Fibroblast of upper back skin (primary cell): Measurements from ENCODE around the gene GIGYF1.
A peak's percentile ranks its signal among the peaks of the same experiment; 100 is the strongest.

Experiments
- DNase-seq: peaks from one replicate; pipeline ENCODE4 v3.0.0-alpha.2; 2013

GIGYF1 gene

DNA sequence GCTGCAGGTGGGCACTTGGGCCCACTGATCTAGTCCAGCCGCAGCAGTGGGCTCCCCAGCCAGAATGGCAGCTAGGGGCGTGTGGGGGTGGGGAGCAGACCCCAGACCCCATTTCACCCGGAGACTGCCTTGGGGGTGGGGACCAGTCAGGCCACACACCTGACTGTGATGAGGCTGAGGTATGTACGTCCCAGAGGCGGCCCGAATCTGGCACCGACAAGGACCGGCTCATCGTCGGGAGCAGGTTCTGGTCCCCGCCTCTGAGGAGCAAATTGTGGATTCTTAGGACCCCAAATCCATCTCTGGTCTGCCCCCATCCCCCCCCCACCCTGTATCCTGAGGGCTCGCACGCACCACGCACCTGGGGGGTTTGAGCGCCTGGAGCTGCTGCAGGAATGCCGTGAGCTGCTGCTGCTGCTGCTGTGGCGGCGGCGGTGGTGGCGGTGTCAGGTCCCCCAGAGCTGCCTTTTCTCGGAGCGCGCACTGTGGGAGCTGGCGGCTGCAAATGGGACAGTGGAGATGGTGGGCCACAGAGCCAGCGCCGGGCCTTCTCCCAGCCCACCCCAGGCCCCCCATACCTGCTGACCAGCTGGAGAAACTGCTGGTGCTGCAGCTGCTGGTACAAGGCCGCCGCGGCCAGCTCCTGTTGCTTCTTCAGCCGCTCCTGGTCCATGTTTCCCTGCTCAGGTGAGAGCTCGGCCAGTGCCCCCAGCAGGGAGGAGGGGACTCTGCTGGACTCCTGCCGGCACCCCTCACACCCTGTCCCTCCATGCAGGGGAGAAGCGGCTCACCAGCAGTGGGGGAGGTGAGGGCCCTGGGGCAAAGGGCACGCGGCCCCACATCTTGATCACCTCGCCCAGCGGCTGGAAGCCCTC is 10.2 kb downstream of the GIGYF1 start:
- DNase-seq, result no peak

DNA sequence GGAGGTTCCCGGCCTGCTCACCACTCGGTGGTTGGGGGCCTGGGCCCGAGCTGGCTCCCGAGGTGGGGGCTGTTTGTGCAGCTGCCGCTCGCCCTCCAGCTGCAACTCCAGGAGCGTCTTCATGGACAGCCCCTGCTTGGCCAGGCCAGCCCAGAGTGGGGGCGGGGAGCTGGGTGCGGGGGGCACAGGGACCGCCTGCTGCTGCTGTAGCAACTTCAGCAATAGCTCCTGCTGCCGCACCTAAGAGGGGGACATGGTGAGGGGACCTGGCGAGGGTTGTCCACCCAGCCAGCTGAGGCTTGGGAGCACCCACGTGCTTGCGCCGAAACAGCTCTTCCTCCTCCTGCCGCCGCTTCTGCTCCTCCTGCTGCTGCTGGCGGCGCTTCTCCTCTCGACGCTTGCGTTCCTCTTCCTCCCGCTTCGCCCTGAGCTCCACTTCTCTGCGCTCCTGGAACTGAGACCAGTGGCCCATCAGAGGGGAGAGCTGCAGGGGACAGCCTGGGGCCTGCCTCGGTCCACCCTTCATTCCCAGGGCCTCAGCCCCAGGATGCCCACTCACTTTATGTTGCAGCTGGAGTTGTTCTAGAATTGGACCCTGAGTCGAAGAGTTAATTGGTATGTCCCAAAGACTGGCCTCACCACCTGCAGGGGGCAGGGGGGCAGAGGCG is 10.9 kb downstream of the GIGYF1 start:
- DNase-seq, result no peak

GRCh38 chr7:100682228-100682741 is 11.8 kb downstream of the GIGYF1 start:
- peak; percentile 37 for DNase-seq

DNA sequence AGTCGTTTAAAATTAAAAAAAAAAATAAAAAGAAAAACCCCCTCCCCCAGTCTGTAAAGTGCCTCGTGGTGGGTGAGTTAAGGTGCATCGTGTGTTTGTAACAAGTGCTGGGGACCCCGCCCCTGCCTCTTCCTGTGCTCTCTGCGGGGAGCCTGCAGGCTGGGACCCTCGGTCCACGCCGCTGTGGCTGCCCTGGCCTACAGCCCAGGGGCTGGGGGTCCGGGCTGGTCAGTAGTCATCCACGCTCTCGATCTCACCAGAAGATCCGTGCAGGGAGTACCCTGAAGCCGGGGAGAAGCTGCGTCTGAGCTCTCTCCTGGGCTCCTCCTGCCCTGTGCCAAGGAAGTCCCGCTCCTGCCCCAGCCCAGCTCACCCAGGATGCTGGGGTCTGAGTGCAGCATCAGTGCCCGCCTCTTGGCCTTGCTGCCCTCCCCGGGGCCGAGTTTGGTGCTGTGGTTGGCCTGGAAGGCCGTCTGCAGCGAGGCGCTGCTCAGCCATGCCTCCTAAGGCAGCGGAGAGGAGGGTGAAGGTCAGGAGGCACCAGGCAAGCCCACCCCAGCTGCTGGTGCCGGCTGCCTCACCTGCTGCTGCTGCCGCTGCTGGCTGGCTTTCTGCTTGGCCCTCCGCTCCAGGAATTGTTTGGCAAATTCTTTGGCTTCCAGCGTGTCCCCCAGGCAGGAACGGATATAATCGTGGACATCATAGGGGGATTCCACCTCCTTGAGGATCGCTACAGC is 12.4 kb downstream of the GIGYF1 start:
- DNase-seq, result no peak

GRCh38 chr7:100680576-100681271 is 13.3 kb downstream of the GIGYF1 start:
- no peak for DNase-seq

DNA sequence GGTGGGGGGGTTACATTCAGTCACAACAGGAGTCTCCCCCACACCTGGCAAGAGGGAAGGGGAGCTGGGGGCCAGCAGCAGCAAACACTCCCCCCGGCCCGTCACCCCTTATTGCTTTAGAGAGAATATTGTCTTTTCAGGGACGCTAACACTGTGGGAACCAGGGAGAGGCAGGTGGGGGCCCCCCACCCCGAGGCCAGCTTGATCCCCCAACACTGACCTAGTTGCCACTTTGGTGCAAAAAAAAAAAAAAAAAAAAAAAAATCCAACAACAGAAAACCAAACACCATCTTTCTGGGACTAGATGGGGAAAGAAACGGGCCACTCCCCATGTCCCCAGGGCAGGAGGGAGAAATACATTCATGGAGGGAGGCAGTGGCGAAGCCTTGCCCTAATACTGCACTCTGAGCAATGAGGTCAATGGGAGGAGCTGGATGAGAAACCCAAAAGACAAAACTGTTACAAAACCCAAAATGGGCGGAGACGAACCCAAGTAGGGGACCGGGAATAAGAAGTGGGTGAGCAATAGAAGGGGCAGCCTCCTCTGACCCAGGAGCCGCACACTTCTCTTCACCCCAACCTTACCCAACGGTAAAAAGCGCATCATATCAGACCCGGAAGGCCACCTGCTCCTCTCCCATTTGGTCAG is 14.0 kb downstream of the GIGYF1 start:
- DNase-seq, result no peak

GRCh38 chr7:100679129-100679926 is 14.7 kb downstream of the GIGYF1 start:
- DNase-seq, result no peak

- DNase-seq, result no peak
These were observed 15.6 kb downstream of the GIGYF1 start for GRCh38 chr7:100678291-100678984.

- DNase-seq, result no peak
These were observed 16.5 kb downstream of the GIGYF1 start for GRCh38 chr7:100677308-100678267.

DNA sequence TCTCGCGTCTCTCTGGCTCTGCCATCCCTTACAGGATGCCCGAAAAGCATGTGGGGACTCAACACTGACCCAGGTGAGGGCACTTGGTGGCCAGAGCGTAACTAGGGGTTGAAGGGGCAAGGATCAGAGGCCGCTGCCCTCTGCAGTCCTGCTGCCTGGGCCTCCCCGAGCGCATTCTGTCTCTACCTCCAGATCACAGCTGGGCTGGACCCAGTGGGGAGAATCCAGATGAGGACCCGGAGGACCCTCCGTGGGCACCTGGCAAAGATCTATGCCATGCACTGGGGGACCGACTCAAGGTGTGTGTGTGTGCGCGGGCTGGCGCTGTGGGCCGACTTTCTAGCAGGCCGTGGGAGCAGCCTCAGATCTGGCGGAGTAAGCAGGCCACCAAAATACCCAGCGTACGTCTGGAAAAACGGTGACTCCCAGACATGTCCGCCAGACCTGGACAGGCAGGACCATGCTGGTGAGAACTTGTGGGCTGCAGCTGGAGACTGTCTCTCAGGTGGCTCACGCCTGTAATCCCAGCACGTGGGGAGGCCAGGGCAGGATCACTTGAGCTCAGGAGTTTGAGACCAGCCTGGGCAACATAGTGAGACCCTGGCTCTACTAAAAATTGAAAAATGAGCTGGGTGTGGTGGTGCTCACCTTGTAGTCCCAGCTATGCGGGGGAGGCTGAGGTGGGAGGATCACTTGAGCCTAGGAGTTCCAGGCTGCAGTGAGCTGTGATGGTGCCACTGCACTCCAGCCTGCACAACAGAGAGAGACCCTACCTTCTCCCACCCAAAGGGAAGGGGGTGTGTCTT is 17.3 kb downstream of the GIGYF1 start:
- DNase-seq, result no peak

DNA sequence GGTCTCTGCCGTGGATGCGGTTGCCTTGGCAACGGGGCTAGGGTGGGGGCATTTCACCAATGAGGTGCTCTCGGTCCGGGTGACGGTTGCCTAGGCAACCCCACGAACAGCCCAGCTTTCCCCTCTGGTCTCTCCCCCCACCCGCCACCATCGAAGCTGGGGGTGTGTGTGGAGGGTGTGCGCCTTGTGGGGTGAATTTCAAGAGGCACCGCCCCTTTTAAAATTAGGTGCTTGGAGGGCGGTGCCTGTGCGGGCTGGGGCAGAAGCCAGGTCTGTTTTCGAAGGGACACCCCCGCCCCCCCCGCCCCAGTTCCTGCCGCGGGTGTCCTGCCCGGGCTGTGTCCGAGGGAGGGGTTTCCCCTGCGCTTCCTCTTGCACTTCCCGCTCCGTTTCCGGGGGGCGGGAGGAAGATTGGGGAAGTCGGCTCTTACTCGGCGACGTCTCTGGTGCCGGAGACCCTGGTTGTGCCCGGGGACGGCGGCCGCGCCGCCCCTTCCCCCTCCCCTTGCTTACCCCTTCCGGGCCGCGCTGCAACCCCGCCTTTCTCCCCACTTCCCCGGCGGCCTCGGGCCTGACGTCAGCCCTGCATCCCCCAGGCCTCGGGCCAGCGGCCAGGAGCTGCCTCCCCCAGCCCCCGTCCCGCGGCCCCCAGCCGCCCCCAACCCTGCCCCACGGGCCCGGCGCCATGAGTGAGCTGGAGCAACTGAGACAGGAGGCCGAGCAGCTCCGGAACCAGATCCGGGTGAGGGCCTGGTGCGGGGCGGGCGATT is 18.3 kb downstream of the GIGYF1 start:
- peak; percentile 61 for DNase-seq

DNA sequence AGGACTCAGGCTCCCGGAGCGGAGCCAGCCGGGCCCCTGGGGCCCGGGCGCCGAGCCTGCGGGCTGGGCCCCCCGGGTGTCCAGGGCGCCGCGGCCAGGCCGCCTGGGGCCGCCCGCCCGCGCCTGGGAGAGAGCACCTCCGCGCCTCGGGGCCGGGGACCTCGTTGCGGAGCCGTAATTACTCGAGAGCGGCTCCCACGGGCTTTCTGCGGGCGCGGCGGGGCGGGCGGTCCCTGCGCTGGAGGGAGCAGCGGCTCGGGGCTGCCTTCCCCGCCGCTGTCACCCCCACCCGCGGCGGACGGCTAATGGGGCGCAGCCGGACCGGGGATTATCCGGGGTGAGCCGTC is 19.0 kb downstream of the GIGYF1 start:
- no peak for DNase-seq

DNA sequence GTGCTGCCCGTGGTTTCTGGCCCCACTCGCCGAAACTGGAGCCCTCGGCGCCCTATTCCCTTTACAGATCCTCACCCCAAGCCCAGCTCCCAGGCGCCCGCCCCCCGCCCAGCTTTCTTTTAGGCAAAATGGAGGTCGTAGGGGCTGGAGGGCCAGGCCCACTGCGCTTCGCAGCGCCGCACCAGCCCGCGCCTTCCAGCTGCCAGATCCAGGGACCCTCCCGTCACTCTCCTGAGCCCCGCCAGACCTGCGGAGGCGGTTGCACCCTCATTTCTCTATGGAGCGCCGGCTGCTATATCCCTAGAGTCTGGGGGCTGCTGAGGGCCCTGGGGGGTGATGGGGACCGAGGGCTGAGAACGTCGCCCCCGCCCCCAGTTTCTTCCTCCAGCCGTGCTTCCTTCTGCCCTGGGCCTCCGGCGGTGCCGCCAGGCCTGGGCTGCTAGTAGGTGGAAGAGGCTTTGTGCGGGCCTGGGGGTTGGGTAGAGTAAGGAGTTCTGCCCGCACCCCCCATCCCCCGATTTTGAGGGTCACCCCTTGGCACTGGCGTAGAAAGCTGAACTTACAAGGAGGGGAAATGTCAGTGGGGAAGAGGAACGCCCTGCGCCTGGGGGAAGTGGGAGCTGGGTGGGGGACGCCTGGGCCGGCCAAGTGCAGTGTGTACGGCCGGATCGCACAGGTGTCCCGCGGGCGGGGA is 19.5 kb downstream of the GIGYF1 start:
- no peak for DNase-seq

GRCh38 chr7:100673942-100674410 is 20.1 kb downstream of the GIGYF1 start:
- no peak for DNase-seq

DNA sequence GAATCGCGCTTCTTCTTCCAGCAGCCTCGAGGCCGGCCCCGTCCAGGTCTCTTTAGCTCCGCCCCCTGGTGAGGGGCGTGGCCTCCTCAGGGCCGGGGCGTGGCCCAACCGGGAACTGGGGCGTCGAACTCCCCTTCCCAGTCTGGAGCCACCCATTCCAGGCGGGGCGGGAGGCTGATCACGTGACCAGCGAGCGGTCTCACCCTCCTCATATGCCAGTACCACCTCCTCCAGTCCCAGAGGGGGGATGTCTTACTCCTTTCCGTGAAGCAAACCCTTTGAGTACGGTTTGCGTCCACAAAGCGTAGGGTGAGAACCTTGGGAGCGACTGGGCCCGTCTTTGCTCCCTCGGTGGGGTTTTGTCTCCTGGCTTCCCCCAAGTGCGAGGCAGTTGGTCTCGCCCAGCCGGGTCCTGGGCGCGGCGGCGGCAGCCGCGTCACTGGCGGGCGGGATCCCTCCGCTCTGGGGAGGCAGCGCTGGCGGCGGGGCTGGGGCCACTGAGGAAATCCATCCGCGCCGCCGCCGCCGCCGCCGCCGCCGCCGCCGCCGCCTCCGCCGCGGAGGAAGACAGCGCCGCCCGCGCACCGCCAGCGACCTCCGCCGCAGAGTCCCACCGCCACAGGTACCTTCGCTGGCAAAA is 20.6 kb downstream of the GIGYF1 start, which contains the start of gene GNB2:
TSS of gene GNB2 (plus strand) at position 439 of the 640 bp plus-strand sequence. CDS start 2,526 bp downstream, outside the sequence.
- DNase-seq, result peak; percentile 99
